Astrocyte of the spinal cord (primary cell): Measurements from ENCODE around the gene CCDC81.

Source experiments
- DNase-seq: peaks from one replicate; pipeline ENCODE4 v3.0.0; 2011; ENCODE audit warnings: low read depth, low spot score
- H3K4me3 ChIP-seq: 2 replicates; pipeline ENCODE4 v1.5.1; 2011; ENCODE audit warnings: low read depth, mild to moderate bottlenecking, low read length, moderate library complexity
- CTCF ChIP-seq: IDR thresholded peaks from 2 replicates; pipeline ENCODE4 v1.5.1; 2012; ENCODE audit warnings: low read depth, mild to moderate bottlenecking, low read length, inconsistent platforms
- in situ Hi-C: cut with HindIII; loops from 2 replicates; pipeline ENCODE4 v1.10.0; 2017; ENCODE audit warnings: low sequenced_read_pairs

Gene CCDC81

GRCh38 chr11:86396396-86396795, 21.7 kb downstream of the CCDC81 start:
- H3K4me3 ChIP-seq = no peak overlapping the region
- in situ Hi-C loops = no loop called here
- no peak for TF ChIP-seq CTCF
- DNase-seq = peak; percentile 63

GRCh38 chr11:86397351-86397750, 22.7 kb downstream of the CCDC81 start:
- no peak overlapping the region for H3K4me3 ChIP-seq
- in situ Hi-C loops = no loop called here
- no peak for DNase-seq
- TF ChIP-seq CTCF = no peak

DNA sequence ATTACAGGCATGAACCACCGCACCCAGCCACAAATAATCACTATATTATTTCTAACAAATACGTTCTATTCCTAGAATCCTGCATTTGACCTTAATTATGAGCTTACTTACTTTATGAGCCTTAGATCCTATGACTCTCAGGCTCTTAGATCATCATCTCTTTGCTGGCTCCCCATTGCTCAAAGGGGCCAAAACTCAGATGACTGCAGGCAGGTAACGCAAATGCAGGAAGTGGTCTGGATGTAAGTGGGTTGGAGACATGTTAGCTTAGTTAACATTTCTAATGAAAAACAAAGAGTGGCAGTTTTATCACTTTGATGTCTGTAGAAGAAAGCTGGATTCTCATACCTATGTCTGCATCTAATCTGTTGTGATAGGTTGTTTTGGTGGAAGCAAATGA, 23.4 kb downstream of the CCDC81 start:
- TF ChIP-seq CTCF = no peak
- DNase-seq = no peak
- in situ Hi-C loops = no loop called here

DNA sequence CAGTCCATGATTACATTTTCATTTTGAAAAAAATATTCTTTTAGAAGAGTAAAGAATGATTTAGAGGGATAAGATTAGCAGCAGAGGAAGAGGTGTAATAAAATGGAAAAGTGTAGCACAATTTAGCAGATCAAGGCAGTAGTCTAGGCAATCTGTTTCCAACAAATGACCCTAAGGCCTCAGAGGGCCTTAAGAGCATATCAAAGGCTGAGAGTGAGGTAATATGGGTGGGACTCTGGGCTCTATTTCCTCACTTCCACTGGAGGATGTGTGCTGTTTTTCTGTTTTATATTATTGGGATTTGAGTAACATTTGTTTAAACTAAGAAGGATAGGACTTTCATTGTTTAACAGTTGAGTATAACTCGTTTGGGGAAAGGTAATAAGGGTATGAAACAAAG, 28.8 kb downstream of the CCDC81 start:
- no peak overlapping the region for H3K4me3 ChIP-seq
- in situ Hi-C loops = no loop called here
- no peak for TF ChIP-seq CTCF
- DNase-seq = no peak

More for the DNA sequence above, 23.4 kb downstream of the CCDC81 start:
- no peak overlapping the region for H3K4me3 ChIP-seq

GRCh38 chr11:86408845-86409244, 34.2 kb downstream of the CCDC81 start:
- DNase-seq = no peak
- in situ Hi-C loops = no loop called here
- no peak overlapping the region for H3K4me3 ChIP-seq
- peak; percentile 50 for TF ChIP-seq CTCF

DNA sequence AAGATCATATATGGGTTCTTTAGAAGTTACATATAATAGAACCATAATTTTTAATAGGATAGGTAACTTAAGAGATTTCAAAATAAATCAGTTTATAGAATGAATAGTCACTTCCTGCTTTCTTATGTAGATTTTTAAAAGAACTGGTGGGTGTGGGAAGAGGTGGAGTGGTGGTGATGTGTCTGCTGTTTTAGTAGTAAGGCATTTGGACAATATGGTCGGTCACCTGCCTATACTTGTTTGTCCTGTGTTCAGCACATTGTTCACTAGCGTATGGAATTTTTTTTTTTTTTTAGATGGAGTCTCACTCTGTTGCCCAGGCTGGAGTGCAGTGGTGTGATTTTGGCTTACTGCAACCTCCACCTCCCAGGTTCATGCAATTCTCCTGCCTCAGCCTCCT, 39.3 kb downstream of the CCDC81 start:
- H3K4me3 ChIP-seq = no peak overlapping the region
- no peak for TF ChIP-seq CTCF
- no peak for DNase-seq
- in situ Hi-C loops = no loop called here

DNA sequence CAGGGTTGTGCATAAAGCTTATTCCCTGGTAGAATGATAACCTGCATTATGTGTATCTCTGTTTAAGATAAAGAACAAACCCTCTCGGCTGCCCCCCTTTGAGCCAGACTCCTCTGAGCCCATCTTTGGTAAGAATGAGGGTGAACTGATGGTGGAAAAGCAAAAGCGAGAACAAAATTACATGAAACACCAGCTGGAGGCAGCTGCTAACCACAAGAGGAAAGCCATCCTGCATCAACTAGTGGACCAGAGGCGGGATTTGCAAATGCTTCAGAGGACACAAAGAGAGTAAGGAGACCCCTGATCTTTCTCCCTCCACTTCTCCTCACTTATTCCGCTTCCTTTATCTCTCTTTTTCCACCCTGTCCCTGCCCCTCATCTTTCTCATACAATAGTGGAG, 40.3 kb downstream of the CCDC81 start:
- H3K4me3 ChIP-seq = no peak overlapping the region
- in situ Hi-C loops = no loop called here
- no peak for TF ChIP-seq CTCF
- DNase-seq = no peak
